T-helper 9 cell (primary cell): ENCODE measurements around the gene BCL6.
"Not testable (repeated sequence)": the region's sequence is repeated elsewhere in the genome, so short reads cannot be mapped to it uniquely, and the experiment has no call there.

Experiments
- DNase-seq: peaks from one replicate; pipeline ENCODE4 v3.0.0-alpha.2; 2020

The BCL6 gene

GRCh38 chr3:187709155-187709554 lies 36.1 kb downstream of the BCL6 start:
- no peak for DNase-seq

- DNase-seq = no peak
Observed at GRCh38 chr3:187708696-187709095, 36.6 kb downstream of the BCL6 start.

GRCh38 chr3:187706971-187707370 lies 38.3 kb downstream of the BCL6 start:
- DNase-seq = no peak

- no peak for DNase-seq
Observed at GRCh38 chr3:187705164-187705563, 40.1 kb downstream of the BCL6 start.

GRCh38 chr3:187702507-187703033 lies 42.7 kb downstream of the BCL6 start, which contains the start of gene RTP2:
RTP2 (minus strand) TSS chr3:187702557; CDS start chr3:187702128, 429 bp downstream.
- DNase-seq = no peak

GRCh38 chr3:187700249-187700648 lies 45.0 kb downstream of the BCL6 start:
- no peak for DNase-seq

GRCh38 chr3:187698499-187699399 lies 46.5 kb downstream of the BCL6 start:
- no peak for DNase-seq

- no peak for DNase-seq
Observed at GRCh38 chr3:187696021-187696420, 49.2 kb downstream of the BCL6 start.

GRCh38 chr3:187695449-187695848 lies 49.8 kb downstream of the BCL6 start:
- DNase-seq = no peak

- DNase-seq = no peak
Observed at GRCh38 chr3:187694801-187695200, 50.5 kb downstream of the BCL6 start.

- DNase-seq = no peak
Observed at GRCh38 chr3:187693431-187693830, 51.8 kb downstream of the BCL6 start.

GRCh38 chr3:187689984-187690383 lies 55.3 kb downstream of the BCL6 start:
- DNase-seq = no peak

GRCh38 chr3:187686621-187687273 lies 58.5 kb downstream of the BCL6 start:
- DNase-seq = no peak

GRCh38 chr3:187685948-187686347 lies 59.3 kb downstream of the BCL6 start:
- DNase-seq = no peak

GRCh38 chr3:187684880-187685279 lies 60.4 kb downstream of the BCL6 start:
- no peak for DNase-seq

GRCh38 chr3:187684444-187684843 lies 60.8 kb downstream of the BCL6 start:
- no peak for DNase-seq

GRCh38 chr3:187681756-187682155 lies 63.5 kb downstream of the BCL6 start:
- not testable (repeated sequence) for DNase-seq

GRCh38 chr3:187679638-187680396 lies 65.5 kb downstream of the BCL6 start:
- peak; percentile 61 for DNase-seq

- no peak for DNase-seq
Observed at GRCh38 chr3:187678726-187679268, 66.5 kb downstream of the BCL6 start.

GRCh38 chr3:187677604-187678003 lies 67.7 kb downstream of the BCL6 start:
- no peak for DNase-seq

GRCh38 chr3:187673012-187673411 lies 72.3 kb downstream of the BCL6 start:
- no peak for DNase-seq
